ENCODE results near the gene FNDC7.

DNA sequence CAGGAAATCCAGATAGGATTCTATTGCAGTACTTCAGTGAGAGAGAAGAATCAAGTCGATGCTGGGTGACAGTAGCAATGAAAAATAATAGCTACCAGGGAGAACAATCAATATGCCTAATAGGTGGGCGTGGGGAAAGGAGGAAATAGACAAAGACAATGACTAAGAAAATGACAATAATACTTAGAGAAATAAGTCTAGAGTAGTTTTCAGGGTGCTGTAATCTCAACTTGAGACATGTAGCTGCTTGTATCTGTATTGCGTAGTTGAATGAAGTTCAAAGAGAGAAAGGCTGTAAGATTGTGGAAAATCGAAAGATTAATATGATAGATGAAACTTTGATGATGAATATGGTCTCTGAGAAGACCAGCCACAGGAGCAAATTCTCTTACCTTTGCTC is 36.4 kb downstream of the FNDC7 start:
- no peak for TF ChIP-seq POLR2AphosphoS5 (IDR thresholded peaks at IDR 0.05; ENCODE audit: low read depth, low read length)
- no peak for TF ChIP-seq TAF1 (IDR thresholded peaks at IDR 0.05; ENCODE audit: borderline replicate concordance, insufficient read depth, low read length)
- no peak for TF ChIP-seq SIN3A (IDR thresholded peaks at IDR 0.05; ENCODE audit: borderline replicate concordance, insufficient read depth, low read length)
- TF ChIP-seq REST (IDR thresholded peaks at IDR 0.05; ENCODE audit: insufficient read depth in 1 of 2, low read depth in 2 of 2, low read length in 2 of 2), result no peak
- TF ChIP-seq FOXP2 (optimal IDR thresholded peaks at IDR 0.05; ENCODE audit: borderline replicate concordance, extremely low read depth, extremely low read length, insufficient read depth), result no peak

All from PFSK-1 (cell line).